ENCODE data around the gene PAX2. TPM values are rescaled to one million over a fixed set of nuclear protein-coding genes. Genes with fewer than 3 reads are reported as not detected.

PAX2 gene
- total RNA-seq, 1 donor from 2014 or later = not detected

DNA sequence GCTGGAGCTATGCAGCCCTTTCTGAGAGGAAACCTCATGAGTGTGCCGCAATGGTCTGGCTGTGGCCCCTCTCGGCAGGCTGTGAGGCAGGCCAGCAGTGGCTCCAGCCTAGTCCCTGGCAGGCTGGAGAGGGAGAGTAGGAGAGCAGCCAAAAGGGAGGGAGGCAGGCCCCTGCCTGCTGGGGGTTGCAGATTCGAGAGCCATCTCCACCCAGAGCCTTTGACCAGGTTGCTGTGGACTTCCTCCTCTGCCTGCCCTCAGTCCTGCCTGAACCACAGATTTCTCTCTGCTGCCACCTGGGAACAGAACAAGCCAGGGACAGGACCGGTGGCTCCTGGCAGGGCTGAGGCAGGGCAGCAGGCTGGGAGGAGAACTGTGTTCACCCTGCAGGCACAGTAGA is 13.9 kb downstream of the PAX2 start:
- H3K27me3 ChIP-seq (ENCODE audit: control insufficient read depth in 3 of 3, insufficient read depth in 3 of 3, low read length in 3 of 3) = peaks cover 58 to 65% (median 62%) of the 10 kb centered on the region in 3 donors
- no peaks in the 10 kb centered on the region for H3K4me1 ChIP-seq (ENCODE audit: control insufficient read depth in 3 of 3, insufficient read depth in 3 of 3, low read length in 3 of 3)
- H3K9me3 ChIP-seq (ENCODE audit: control insufficient read depth in 3 of 3, low read length in 3 of 3) = no peaks in the 10 kb centered on the region

DNA sequence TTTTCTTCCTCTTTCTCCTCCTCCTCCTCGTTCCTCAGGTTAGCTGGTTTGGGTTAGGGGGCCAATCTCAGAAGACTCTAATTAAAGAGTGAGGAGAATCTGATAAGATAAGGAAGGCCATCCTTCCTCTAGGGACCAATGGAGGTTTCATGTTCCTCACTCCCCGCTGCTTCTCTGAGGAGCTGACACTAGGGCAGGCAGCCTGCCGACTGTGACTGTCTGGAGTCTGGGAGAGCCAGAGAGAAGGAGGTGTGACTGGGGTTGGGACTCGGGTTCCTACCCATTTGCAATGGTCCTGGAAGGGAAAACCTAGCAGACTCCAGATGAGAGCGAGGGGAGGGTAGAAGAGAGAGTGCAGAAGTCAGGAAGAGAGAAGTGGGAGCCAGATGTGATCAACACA is 15.3 kb downstream of the PAX2 start:
- Histone ChIP-seq H3K4me3 (ENCODE audit: low read length in 3 of 3) (no peak overlapping the region), H3K36me3 (ENCODE audit: control insufficient read depth in 3 of 3, insufficient read depth in 3 of 3, low read length in 3 of 3) (no peaks in the 10 kb centered on the region), H3K9me3 (ENCODE audit: control insufficient read depth in 3 of 3, low read length in 3 of 3) (no peaks in the 10 kb centered on the region), H3K27me3 (ENCODE audit: control insufficient read depth in 3 of 3, insufficient read depth in 3 of 3, low read length in 3 of 3) (peaks cover 52 to 64% (median 58%) of the 10 kb centered on the region in 3 donors), H3K9ac (ENCODE audit: low read depth in 1 of 3, low read length in 3 of 3) (no peak overlapping the region), H3K27ac (ENCODE audit: low read depth, low read length) (no peak overlapping the region), H3K4me1 (ENCODE audit: control insufficient read depth in 3 of 3, insufficient read depth in 3 of 3, low read length in 3 of 3) (no peaks in the 10 kb centered on the region)

More for the DNA sequence above, 13.9 kb downstream of the PAX2 start:
- no peak overlapping the region for H3K4me3 ChIP-seq (ENCODE audit: low read length in 3 of 3)
- no peak overlapping the region for H3K9ac ChIP-seq (ENCODE audit: low read depth in 1 of 3, low read length in 3 of 3)
- no peaks in the 10 kb centered on the region for H3K36me3 ChIP-seq (ENCODE audit: control insufficient read depth in 3 of 3, insufficient read depth in 3 of 3, low read length in 3 of 3)
- no peak overlapping the region for H3K27ac ChIP-seq (ENCODE audit: low read depth, low read length)

DNA sequence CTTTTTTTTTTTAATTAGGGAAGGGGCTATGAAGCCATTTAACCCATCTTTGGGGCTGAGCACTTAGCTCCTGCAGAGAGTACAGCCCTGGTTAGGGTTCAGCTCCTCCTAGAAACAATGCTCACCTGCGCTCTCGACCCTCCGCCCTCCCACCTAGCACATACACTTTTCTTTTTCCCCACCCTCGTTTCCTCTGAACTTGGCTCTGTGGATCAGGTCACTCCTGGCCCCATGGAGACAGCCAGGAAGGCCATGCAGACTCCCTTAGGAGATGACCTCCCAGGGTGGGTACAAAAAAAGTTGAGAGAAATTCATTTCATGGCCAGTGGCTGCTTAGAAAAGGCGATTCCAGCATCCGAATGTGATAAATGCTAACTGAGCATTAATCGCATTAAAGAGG is 15.8 kb downstream of the PAX2 start:
- Histone ChIP-seq H3K36me3 (ENCODE audit: control insufficient read depth in 3 of 3, insufficient read depth in 3 of 3, low read length in 3 of 3) (no peaks in the 10 kb centered on the region), H3K27me3 (ENCODE audit: control insufficient read depth in 3 of 3, insufficient read depth in 3 of 3, low read length in 3 of 3) (peaks cover 53 to 59% (median 55%) of the 10 kb centered on the region in 3 donors), H3K4me1 (ENCODE audit: control insufficient read depth in 3 of 3, insufficient read depth in 3 of 3, low read length in 3 of 3) (no peaks in the 10 kb centered on the region), H3K9me3 (ENCODE audit: control insufficient read depth in 3 of 3, low read length in 3 of 3) (no peaks in the 10 kb centered on the region), H3K4me3 (ENCODE audit: low read length in 3 of 3) (no peak overlapping the region), H3K27ac (ENCODE audit: low read depth, low read length) (no peak overlapping the region), H3K9ac (ENCODE audit: low read depth in 1 of 3, low read length in 3 of 3) (no peak overlapping the region)

DNA sequence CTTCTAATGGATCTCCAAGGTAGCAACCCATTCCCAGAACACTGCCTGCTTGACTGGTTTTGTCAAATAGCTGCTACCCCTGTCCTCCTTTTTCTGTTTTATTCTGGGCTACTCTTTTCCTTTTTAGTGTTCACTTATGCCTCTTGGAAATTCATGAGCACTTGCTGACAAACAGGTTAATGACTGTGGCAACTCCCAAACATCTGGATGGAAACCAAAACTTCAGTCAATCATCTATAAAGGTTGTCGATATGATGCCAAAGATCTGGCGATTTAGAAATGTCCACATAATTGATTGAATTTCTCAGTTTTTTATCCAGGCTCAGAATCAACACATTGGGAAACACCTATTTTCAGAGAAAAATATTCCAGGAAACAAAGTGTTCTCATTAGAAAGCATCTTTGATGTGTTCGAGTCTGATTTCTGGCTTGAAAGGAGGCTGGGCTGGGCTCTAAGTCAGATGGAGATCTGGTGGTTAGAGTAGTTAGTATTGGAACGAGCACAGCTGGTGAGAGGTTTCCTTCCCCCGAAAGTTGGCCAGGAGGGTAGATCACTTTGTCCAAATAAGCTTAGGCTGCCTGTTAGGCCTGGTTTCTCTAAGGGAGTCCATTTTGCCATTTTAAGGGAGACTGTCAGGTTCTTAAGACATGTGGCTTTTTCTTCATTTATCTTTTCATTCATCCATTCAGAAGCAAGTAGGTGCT is 17.8 kb downstream of the PAX2 start:
- Histone ChIP-seq H3K4me3 (ENCODE audit: low read length in 3 of 3) (no peak overlapping the region), H3K27ac (ENCODE audit: low read depth, low read length) (no peak overlapping the region)

DNA sequence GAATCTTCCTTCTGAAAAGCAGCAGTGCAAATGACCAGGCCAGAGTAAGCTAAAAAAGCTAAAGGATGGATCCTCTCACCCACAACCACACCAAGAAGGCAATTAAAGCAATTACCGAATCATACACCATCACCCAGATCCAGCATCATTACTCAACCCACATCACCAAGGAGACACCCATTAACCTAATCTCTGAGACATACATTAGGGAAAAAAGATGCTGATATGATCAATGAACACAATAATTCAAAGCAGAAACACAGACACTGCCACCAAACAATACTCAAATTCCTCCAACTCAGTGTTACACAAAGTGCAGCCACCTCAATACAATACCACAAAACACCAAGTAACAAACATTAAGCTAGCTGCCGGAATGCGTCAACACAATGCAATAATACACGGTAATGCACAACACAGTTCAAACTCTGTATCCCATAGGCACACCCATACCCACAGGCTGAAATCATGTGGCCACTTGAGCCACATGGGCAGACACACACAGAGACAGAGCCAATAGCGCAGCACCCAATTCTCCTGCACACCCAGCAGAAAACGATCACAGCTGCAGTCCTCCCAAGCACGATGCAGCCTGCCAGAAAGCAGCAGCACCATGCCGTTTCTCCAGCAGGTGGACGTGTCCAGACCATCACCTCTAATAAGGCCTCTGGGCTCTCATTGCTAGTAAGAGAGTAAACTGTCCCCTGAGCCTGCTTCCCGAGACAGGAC is 21.5 kb downstream of the PAX2 start:
- H3K9me3 ChIP-seq (ENCODE audit: control insufficient read depth in 3 of 3, low read length in 3 of 3) = no peaks in the 10 kb centered on the region
- H3K27ac ChIP-seq (ENCODE audit: low read depth, low read length) = no peak overlapping the region
- peaks cover 19 to 39% (median 28%) of the 10 kb centered on the region in 3 donors for H3K27me3 ChIP-seq (ENCODE audit: control insufficient read depth in 3 of 3, insufficient read depth in 3 of 3, low read length in 3 of 3)
- H3K36me3 ChIP-seq (ENCODE audit: control insufficient read depth in 3 of 3, insufficient read depth in 3 of 3, low read length in 3 of 3) = no peaks in the 10 kb centered on the region
- no peak overlapping the region for H3K4me3 ChIP-seq (ENCODE audit: low read length in 3 of 3)
- H3K4me1 ChIP-seq (ENCODE audit: control insufficient read depth in 3 of 3, insufficient read depth in 3 of 3, low read length in 3 of 3) = no peaks in the 10 kb centered on the region
- H3K9ac ChIP-seq (ENCODE audit: low read depth in 1 of 3, low read length in 3 of 3) = no peak overlapping the region

More for the DNA sequence above, 17.8 kb downstream of the PAX2 start:
- H3K36me3 ChIP-seq (ENCODE audit: control insufficient read depth in 3 of 3, insufficient read depth in 3 of 3, low read length in 3 of 3) = no peaks in the 10 kb centered on the region
- H3K9ac ChIP-seq (ENCODE audit: low read depth in 1 of 3, low read length in 3 of 3) = no peak overlapping the region
- no peaks in the 10 kb centered on the region for H3K4me1 ChIP-seq (ENCODE audit: control insufficient read depth in 3 of 3, insufficient read depth in 3 of 3, low read length in 3 of 3)
- H3K27me3 ChIP-seq (ENCODE audit: control insufficient read depth in 3 of 3, insufficient read depth in 3 of 3, low read length in 3 of 3) = peaks cover 47 to 50% (median 48%) of the 10 kb centered on the region in 3 donors
- H3K9me3 ChIP-seq (ENCODE audit: control insufficient read depth in 3 of 3, low read length in 3 of 3) = no peaks in the 10 kb centered on the region

DNA sequence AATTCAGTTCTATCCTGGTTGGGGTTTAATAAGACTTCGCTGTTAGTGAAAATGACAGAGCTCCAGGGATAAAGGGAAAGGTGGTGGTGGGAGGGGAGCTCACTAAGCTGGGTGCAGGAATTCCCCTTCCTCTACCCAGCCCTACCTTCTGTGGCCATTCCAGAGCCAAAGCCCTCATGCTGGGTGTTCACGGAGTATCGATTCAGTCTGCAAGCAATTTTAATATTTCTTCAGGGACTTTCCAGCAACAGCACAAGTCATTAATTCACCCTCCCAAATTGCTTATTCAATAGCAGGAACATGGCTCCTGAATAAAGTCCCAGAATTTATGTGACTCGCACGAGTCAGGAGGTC is 22.0 kb downstream of the PAX2 start:
- Histone ChIP-seq H3K36me3 (ENCODE audit: control insufficient read depth in 3 of 3, insufficient read depth in 3 of 3, low read length in 3 of 3) (no peaks in the 10 kb centered on the region), H3K27me3 (ENCODE audit: control insufficient read depth in 3 of 3, insufficient read depth in 3 of 3, low read length in 3 of 3) (peaks cover 19 to 41% (median 25%) of the 10 kb centered on the region in 3 donors), H3K4me3 (ENCODE audit: low read length in 3 of 3) (no peak overlapping the region), H3K9me3 (ENCODE audit: control insufficient read depth in 3 of 3, low read length in 3 of 3) (no peaks in the 10 kb centered on the region), H3K27ac (ENCODE audit: low read depth, low read length) (no peak overlapping the region), H3K9ac (ENCODE audit: low read depth in 1 of 3, low read length in 3 of 3) (no peak overlapping the region), H3K4me1 (ENCODE audit: control insufficient read depth in 3 of 3, insufficient read depth in 3 of 3, low read length in 3 of 3) (no peaks in the 10 kb centered on the region)

DNA sequence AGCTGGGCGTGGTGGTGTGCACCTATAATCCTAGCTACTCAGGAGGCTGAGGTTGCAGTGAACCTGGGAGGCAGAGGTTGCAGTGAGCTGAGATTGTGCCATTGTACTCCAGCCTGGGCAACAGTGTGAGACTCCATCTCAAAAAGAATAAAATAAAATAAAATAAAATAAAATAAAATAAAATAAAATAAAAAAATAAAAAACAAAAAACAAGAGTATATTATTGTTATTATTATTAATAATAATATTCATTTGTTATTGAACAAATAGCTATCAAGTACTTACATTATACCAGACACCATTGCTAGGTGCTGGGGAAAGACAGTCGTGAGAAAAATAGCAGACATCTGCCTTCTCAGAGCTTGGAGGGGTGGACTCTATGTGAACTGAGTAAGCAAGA is 24.1 kb downstream of the PAX2 start:
- Histone ChIP-seq H3K36me3 (ENCODE audit: control insufficient read depth in 3 of 3, insufficient read depth in 3 of 3, low read length in 3 of 3) (no peaks in the 10 kb centered on the region), H3K4me1 (ENCODE audit: control insufficient read depth in 3 of 3, insufficient read depth in 3 of 3, low read length in 3 of 3) (no peaks in the 10 kb centered on the region), H3K9ac (ENCODE audit: low read depth in 1 of 3, low read length in 3 of 3) (no peak overlapping the region), H3K9me3 (ENCODE audit: control insufficient read depth in 3 of 3, low read length in 3 of 3) (no peaks in the 10 kb centered on the region), H3K27ac (ENCODE audit: low read depth, low read length) (no peak overlapping the region), H3K4me3 (ENCODE audit: low read length in 3 of 3) (no peak overlapping the region), H3K27me3 (ENCODE audit: control insufficient read depth in 3 of 3, insufficient read depth in 3 of 3, low read length in 3 of 3) (peaks cover 18 to 34% (median 25%) of the 10 kb centered on the region in 3 donors)

DNA sequence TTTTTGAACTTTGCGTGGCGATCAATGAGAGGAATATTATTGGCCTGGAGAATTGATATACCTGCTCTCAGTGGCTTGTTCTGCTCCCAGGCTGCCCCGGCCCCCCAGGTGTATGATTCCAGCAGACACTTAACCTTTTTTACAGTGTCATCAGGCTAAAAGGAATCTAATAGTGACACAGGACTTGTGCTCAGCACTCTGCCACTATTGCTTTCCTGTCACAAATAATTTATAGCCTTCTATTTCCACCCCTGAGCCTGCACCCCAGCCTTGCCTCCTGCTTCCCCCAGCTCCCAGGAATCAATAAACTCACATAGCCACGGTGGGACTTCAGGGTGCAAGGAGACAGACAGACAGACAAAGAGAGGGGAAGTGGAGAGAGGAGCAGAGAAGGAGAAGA is 28.3 kb downstream of the PAX2 start:
- no peak overlapping the region for H3K27ac ChIP-seq (ENCODE audit: low read depth, low read length)
- H3K4me1 ChIP-seq (ENCODE audit: control insufficient read depth in 3 of 3, insufficient read depth in 3 of 3, low read length in 3 of 3) = no peaks in the 10 kb centered on the region
- H3K27me3 ChIP-seq (ENCODE audit: control insufficient read depth in 3 of 3, insufficient read depth in 3 of 3, low read length in 3 of 3) = peaks cover 15 to 28% (median 16%) of the 10 kb centered on the region in 3 donors

DNA sequence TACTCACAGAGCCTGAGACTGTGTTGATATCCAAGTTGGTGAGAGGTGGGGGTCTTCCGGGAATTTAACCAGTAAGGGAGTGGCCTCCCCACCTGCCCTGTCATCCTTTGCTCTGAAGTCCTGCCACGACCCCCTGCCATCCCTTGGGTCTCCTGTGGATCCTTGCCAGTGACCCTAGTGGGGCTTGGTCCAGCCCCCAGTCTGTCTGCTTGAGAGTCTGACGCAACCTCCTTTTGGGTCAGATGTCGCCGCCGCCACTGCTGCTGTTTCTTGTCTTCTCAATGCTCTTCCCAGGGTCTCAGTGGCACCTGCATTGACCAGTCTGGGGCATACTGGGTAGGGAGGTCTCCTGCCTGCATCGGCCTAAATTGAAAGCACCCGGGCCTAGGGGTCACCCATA is 28.8 kb downstream of the PAX2 start:
- peaks cover 19 to 33% (median 22%) of the 10 kb centered on the region in 3 donors for H3K27me3 ChIP-seq (ENCODE audit: control insufficient read depth in 3 of 3, insufficient read depth in 3 of 3, low read length in 3 of 3)
- H3K9ac ChIP-seq (ENCODE audit: low read depth in 1 of 3, low read length in 3 of 3) = no peak overlapping the region
- H3K4me3 ChIP-seq (ENCODE audit: low read length in 3 of 3) = no peak overlapping the region
- no peaks in the 10 kb centered on the region for H3K4me1 ChIP-seq (ENCODE audit: control insufficient read depth in 3 of 3, insufficient read depth in 3 of 3, low read length in 3 of 3)
- no peaks in the 10 kb centered on the region for H3K9me3 ChIP-seq (ENCODE audit: control insufficient read depth in 3 of 3, low read length in 3 of 3)
- no peaks in the 10 kb centered on the region for H3K36me3 ChIP-seq (ENCODE audit: control insufficient read depth in 3 of 3, insufficient read depth in 3 of 3, low read length in 3 of 3)
- no peak overlapping the region for H3K27ac ChIP-seq (ENCODE audit: low read depth, low read length)

More for the DNA sequence above, 28.3 kb downstream of the PAX2 start:
- H3K9ac ChIP-seq (ENCODE audit: low read depth in 1 of 3, low read length in 3 of 3) = no peak overlapping the region
- no peaks in the 10 kb centered on the region for H3K9me3 ChIP-seq (ENCODE audit: control insufficient read depth in 3 of 3, low read length in 3 of 3)
- no peak overlapping the region for H3K4me3 ChIP-seq (ENCODE audit: low read length in 3 of 3)
- no peaks in the 10 kb centered on the region for H3K36me3 ChIP-seq (ENCODE audit: control insufficient read depth in 3 of 3, insufficient read depth in 3 of 3, low read length in 3 of 3)

DNA sequence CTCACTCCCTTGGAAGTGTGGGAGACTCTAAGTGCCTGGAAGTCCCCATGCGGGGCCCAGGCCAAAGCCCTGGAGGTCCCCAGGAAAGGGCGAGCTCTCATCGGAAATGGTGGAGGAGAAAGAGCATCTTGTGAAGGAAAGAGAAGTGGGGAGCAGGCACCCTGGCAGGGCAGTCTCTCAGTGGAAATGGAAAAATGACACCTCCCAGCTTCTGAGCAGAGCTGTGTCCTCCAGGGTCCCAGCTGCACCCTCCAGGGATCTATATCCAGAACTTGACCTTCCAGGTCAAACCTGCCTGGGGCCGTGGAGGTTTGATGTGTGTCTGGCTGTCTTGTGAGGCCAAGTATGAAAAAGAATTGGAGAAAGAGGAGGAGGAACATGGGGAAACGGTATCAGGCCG is 29.5 kb downstream of the PAX2 start:
- H3K4me1 ChIP-seq (ENCODE audit: control insufficient read depth in 3 of 3, insufficient read depth in 3 of 3, low read length in 3 of 3) = no peaks in the 10 kb centered on the region
- H3K27me3 ChIP-seq (ENCODE audit: control insufficient read depth in 3 of 3, insufficient read depth in 3 of 3, low read length in 3 of 3) = peaks cover 24 to 35% (median 24%) of the 10 kb centered on the region in 3 donors
- H3K4me3 ChIP-seq (ENCODE audit: low read length in 3 of 3) = no peak overlapping the region
- H3K27ac ChIP-seq (ENCODE audit: low read depth, low read length) = no peak overlapping the region
- peaks cover 0 to 3% (median 0%) of the 10 kb centered on the region in 3 donors for H3K9me3 ChIP-seq (ENCODE audit: control insufficient read depth in 3 of 3, low read length in 3 of 3)
- H3K9ac ChIP-seq (ENCODE audit: low read depth in 1 of 3, low read length in 3 of 3) = no peak overlapping the region
- H3K36me3 ChIP-seq (ENCODE audit: control insufficient read depth in 3 of 3, insufficient read depth in 3 of 3, low read length in 3 of 3) = no peaks in the 10 kb centered on the region
